Aorta (tissue), 5 donors: ENCODE measurements around the gene SUN5. TPM values are rescaled to one million over a fixed set of nuclear protein-coding genes. Genes with fewer than 3 reads are reported as not detected.

Source experiments
- ATAC-seq: fragments of 200-7000 bp; cut with Tn5 transposase; one replicate; pipeline ENCODE4 v1.9.1; 2022; ENCODE audit warnings: moderate library complexity; ENCODE audit not compliant: low FRiP score
- DNase-seq, 2 donors: peaks; one replicate each; pipeline ENCODE4 v3.0.0-alpha.2; 2020
- H3K27ac ChIP-seq, 2 donors: one replicate each; pipeline ENCODE4 v1.5.1; 2013; ENCODE audit warnings: low read length in 2 of 2, mild to moderate bottlenecking in 2 of 2, moderate library complexity in 2 of 2, control low read depth in 1 of 2, inconsistent platforms in 1 of 2, low read depth in 1 of 2
- H3K27me3 ChIP-seq, 2 donors: one replicate each; pipeline ENCODE4 v1.6.1; 2013; ENCODE audit warnings: control low read depth in 1 of 2, low read length in 1 of 2, mild to moderate bottlenecking in 1 of 2, moderate library complexity in 1 of 2; ENCODE audit not compliant: insufficient read depth in 2 of 2, control insufficient read depth in 1 of 2
- H3K36me3 ChIP-seq, 2 donors: one replicate each; pipeline ENCODE4 v1.6.1; 2013; ENCODE audit warnings: control low read depth in 1 of 2, low read length in 1 of 2, mild to moderate bottlenecking in 1 of 2; ENCODE audit not compliant: insufficient read depth in 2 of 2, control insufficient read depth in 1 of 2
- H3K4me1 ChIP-seq, 2 donors: one replicate each; pipeline ENCODE4 v1.6.1; 2013; ENCODE audit warnings: low read length in 2 of 2, control low read depth in 1 of 2, mild to moderate bottlenecking in 1 of 2, moderate library complexity in 1 of 2; ENCODE audit not compliant: insufficient read depth in 2 of 2, control insufficient read depth in 1 of 2
- H3K4me3 ChIP-seq, 2 donors: one replicate each; pipeline ENCODE4 v1.5.1; 2013; ENCODE audit warnings: low read length in 2 of 2, control low read depth in 1 of 2, mild to moderate bottlenecking in 1 of 2
- H3K9me3 ChIP-seq: one replicate; pipeline ENCODE4 v1.6.1; 2013; ENCODE audit warnings: mild to moderate bottlenecking, low read length; ENCODE audit not compliant: control insufficient read depth
- WGBS, 2 donors: extraction: QIAGEN DNeasy Blood & Tissue Kit; methylation state at CpG; one replicate each; pipeline ENCODE4 v1.1.7; 2013; 5-methylcytosine and 5-hydroxymethylcytosine counted together
- intact Hi-C, 2 donors: fragments of 100-400 bp; cut with DNase I; formaldehyde crosslinking; loops; one replicate each; pipeline versions ENCODE4 v1.14.2 to v1.15.0; 2022
- polyA plus RNA-seq, 2 donors: library from polyadenylated mRNA; stranded (reverse); fragments of 200-250 nt; gene quantifications; one replicate each; pipeline ENCODE4 v1.2.3, GENCODE V29; 2013
- total RNA-seq, 2 donors: library from RNA; stranded (reverse); fragmentation: NEBNext Ultra II Directional; extraction: Animal tissue kit (Norgen Biotek cat#: 25700); gene quantifications; one replicate each; pipeline ENCODE4 v1.2.1, GENCODE V29; 2021
- donor health status: healthy with polysubstance abuse.
- donor health status: Bipolar disorder and iron deficiency.
- donor health status: DM: no; HTN: no; CAD: no.
- donor health status: DM: no; HTN: no; CAD: no.
- donor health status: DM: yes; HTN: yes; CAD: no.

The SUN5 gene
- total and polyA plus RNA-seq, 4 donors, result not detected

DNA sequence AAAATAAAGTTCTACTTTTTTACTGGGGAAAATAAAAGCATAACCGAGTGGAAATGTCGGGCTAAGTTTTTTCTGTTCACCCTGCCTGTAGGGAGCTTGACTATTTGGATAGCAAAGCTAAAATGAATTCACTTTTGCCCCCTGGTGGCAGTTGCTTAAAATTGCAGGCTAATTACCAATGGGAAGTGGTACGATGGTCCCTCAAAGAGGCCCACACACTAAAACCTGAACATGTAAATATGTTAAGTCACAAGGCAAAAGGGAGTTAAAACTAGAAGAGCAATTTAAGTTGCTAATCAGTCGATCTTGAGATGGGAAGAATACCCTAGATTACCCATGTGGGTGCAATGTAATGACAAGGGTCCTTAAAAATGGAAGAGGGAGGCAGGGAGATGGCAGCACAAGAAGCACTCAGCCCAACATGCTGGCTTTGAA lies 916 bp upstream of the SUN5 start:
- H3K36me3 ChIP-seq, result no peaks in the 10 kb centered on the region
- H3K27ac ChIP-seq, result no peak overlapping the region
- 53 to 62% methylated on average over 4 of the region's 4 CpGs for WGBS, 2 donors
- intact Hi-C loops, result no loop called here
- no peaks in the 10 kb centered on the region for H3K27me3 ChIP-seq
- no peaks in the 10 kb centered on the region for H3K4me1 ChIP-seq
- H3K4me3 ChIP-seq, result no peak overlapping the region
- H3K9me3 ChIP-seq, result no peaks in the 10 kb centered on the region
- ATAC-seq, result no peak
- DNase-seq, result no peak

DNA sequence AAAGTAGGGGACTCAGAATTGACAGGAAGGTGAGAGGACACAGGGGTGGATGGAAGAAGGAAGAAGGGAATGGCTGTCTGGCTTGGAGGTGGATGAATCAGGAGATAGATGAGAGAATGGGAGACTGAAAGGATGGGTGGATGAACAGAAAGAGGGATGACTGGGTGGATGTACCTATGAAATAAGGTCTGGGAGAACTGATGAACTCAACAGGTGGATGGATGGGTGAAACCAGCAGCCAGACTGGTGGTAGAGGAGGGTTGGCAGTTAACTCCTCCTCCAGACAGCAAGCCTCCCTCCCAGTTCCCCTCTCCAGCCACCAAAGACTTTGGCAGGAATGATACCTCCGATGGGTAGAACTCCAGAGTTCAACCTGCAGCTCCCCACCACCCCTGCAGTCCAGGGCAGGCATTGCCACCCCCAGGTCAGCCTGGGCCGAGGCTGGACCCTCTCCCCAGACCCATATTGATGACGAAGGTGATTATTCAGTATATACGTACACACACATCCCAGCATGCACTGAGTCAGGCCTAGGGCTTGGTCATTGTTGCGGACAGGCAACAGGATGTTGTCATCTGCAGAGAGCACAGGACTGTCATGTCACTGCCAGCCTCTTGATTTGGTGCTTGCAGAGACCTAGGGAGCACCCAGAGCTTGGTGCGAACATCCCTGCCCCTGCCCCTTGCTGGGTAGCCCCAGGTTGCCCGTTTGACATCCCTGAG lies 2.0 kb downstream of the SUN5 start:
- no peaks in the 10 kb centered on the region for H3K27me3 ChIP-seq
- DNase-seq (peak in 1 of 2 donors; percentile 14), ATAC-seq (no peak)
- no peaks in the 10 kb centered on the region for H3K9me3 ChIP-seq
- H3K36me3 ChIP-seq, result no peaks in the 10 kb centered on the region
- H3K4me1 ChIP-seq, result no peaks in the 10 kb centered on the region
- intact Hi-C loops, result no loop called here
- no peak overlapping the region for H3K4me3 ChIP-seq
- WGBS, 2 donors, result 81 to 85% methylated on average over 7 of the region's 7 CpGs
- no peak overlapping the region for H3K27ac ChIP-seq

DNA sequence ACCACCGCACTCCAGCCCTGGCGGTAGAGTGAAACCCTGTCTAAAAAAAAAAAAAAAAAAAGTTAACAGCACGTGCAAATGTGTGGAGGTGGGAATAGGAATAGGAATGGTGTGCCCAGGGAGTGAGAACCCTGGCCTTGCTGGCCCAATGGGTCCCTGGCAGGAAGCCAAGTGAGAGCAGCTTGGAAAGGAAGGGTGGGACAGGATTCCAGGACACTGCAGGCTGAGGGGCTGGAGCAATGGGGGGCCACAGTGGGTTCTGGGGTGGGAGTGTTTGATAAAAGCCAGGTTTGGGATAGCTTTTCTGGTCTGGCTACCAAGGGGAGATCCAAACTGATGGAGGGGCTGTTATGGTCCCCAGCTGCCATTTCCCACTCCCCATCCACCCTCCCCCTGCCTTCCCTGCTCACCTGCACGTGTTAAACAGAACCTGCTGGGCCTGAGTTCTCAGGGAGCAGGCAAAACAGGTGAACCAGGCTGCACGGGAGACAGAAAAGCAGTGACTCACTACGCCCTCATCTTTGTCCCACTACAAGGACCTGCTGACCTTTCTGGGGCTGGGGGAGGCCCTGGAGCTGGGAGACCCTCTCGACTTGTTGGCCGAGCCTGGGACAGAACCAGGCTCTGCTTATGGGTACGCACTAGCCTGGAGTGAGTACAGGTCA lies 3.3 kb downstream of the SUN5 start:
- Histone ChIP-seq H3K27me3 (no peaks in the 10 kb centered on the region), H3K36me3 (no peaks in the 10 kb centered on the region), H3K4me1 (no peaks in the 10 kb centered on the region), H3K9me3 (peaks cover 1% of the 10 kb centered on the region), H3K4me3 (no peak overlapping the region), H3K27ac (no peak overlapping the region)
- peak in 1 of 2 donors; percentile 35 for DNase-seq
- 58 to 63% methylated on average over 9 of the region's 9 CpGs for WGBS, 2 donors
- no peak for ATAC-seq
- intact Hi-C loops, result no loop called here

DNA sequence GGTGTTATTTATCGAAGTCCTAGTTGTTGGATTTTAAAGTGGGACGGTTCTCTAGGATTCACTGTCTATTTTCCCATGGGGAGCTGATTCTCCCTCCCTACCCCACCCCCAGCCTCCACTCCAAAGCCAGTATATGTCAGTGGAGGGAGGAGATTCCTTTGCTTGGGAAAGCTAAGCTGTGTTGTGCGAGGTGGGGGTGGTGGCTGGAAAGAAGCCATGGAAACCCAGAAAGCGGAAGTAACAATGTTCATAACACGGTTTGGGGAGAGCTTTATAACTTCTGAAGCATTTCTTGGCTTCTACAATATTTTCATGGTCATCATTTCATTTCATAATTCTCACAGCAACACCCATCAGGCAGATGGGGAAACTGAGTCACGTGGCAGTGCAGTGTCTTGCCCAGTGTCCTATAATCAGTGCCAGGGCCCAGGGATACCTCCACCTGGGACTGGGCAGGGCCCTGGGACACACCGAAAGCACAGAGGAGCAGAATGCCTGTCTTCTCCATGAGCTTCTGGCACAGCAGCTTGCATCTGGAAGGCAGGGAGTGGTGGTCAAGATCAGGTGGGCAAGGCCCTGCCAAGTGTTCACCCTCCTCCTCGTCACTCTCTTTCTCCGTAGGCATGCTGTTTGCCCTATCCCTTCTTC lies 4.5 kb downstream of the SUN5 start:
- no peaks in the 10 kb centered on the region for H3K27me3 ChIP-seq
- DNase-seq (no peak), ATAC-seq (no peak)
- H3K4me3 ChIP-seq, result no peak overlapping the region
- intact Hi-C loops, result no loop called here
- no peak overlapping the region for H3K27ac ChIP-seq
- no peaks in the 10 kb centered on the region for H3K4me1 ChIP-seq
- H3K36me3 ChIP-seq, result no peaks in the 10 kb centered on the region
- peaks cover 4% of the 10 kb centered on the region for H3K9me3 ChIP-seq
- 59 to 68% methylated on average over 9 of the region's 9 CpGs for WGBS, 2 donors

DNA sequence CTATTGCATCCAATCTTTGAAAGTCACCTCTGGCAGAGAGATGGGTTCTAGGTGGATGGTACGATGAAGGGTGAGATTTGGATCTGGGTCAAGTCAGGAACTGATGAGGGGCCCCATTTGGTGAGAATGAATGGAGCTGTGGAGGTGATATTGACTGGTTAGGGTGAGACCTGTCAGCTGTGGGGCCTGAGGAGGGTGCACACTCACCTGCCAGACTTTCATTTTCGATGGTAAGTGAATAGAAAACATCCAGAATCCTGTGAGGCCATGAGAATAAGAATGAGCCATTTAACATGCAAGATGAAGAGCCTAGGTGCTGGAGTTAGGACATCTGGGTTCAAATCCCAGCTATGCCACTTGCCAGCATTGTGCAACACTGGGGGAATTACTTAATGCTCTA lies 6.8 kb downstream of the SUN5 start:
- no peaks in the 10 kb centered on the region for H3K36me3 ChIP-seq
- intact Hi-C loops, result no loop called here
- H3K27me3 ChIP-seq, result no peaks in the 10 kb centered on the region
- H3K4me3 ChIP-seq, result no peak overlapping the region
- peaks cover 4% of the 10 kb centered on the region for H3K9me3 ChIP-seq
- no peaks in the 10 kb centered on the region for H3K4me1 ChIP-seq
- ATAC-seq, result no peak
- DNase-seq, result peak in 1 of 2 donors; percentile 24
- no peak overlapping the region for H3K27ac ChIP-seq
- WGBS, 2 donors, result 72 to 79% methylated on average over 2 of the region's 2 CpGs

DNA sequence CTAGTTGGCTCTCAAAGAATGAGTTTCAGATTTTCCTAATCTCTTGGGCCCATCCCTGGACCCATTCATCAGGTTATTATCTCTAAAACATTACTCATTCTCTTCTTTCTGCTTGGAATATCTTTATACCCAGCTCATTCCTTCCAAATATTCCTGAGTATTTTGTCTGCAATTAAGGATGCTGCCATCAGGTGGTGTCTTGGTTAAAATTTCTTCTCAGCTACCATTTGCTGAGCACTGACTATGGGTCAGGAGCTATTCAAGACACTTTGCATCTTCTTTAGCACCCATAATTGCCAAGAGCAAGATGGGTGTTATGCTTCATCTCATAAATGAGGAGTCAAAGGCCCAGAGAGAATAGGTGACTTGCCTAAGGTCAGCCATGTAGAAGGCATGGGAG lies 8.4 kb downstream of the SUN5 start:
- H3K27me3 ChIP-seq, result no peaks in the 10 kb centered on the region
- ATAC-seq (no peak), DNase-seq (no peak)
- H3K36me3 ChIP-seq, result no peaks in the 10 kb centered on the region
- no peaks in the 10 kb centered on the region for H3K4me1 ChIP-seq
- no peak overlapping the region for H3K4me3 ChIP-seq
- intact Hi-C loops, result no loop called here
- H3K27ac ChIP-seq, result no peak overlapping the region
- H3K9me3 ChIP-seq, result peaks cover 4% of the 10 kb centered on the region

DNA sequence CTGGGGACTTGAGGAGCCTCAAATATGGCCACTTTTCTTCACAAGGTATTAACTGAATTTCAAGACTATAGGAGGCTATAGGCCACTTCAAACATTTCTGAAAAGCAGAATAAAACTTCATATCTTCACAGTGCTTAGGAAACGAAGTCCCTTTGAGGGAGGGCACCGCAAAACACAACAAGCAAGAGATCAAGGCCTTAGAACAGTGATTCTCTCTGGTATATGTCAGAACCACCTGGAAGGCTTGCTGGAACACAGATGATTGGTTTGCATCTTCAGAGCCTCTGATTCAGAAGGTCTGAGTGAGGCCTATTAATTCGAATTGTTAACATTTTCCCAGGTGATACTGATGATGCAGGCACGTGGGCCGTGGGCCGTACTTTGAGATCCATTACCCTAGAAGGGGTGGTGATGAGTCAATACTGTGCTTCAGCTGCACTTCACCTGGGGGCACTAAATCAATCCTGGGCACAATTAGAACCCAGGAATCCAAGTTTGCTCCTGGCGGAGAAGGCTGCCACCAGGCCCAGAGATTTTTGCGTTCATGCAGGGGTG lies 10.7 kb downstream of the SUN5 start:
- Histone ChIP-seq H3K27me3 (no peaks in the 10 kb centered on the region), H3K9me3 (peaks cover 5% of the 10 kb centered on the region), H3K4me1 (no peaks in the 10 kb centered on the region), H3K27ac (no peak overlapping the region), H3K36me3 (no peaks in the 10 kb centered on the region), H3K4me3 (no peak overlapping the region)
- intact Hi-C loops, result no loop called here
- 78 to 82% methylated on average over 8 of the region's 8 CpGs for WGBS, 2 donors
- ATAC-seq (no peak), DNase-seq (peak in 1 of 2 donors; percentile 34)

DNA sequence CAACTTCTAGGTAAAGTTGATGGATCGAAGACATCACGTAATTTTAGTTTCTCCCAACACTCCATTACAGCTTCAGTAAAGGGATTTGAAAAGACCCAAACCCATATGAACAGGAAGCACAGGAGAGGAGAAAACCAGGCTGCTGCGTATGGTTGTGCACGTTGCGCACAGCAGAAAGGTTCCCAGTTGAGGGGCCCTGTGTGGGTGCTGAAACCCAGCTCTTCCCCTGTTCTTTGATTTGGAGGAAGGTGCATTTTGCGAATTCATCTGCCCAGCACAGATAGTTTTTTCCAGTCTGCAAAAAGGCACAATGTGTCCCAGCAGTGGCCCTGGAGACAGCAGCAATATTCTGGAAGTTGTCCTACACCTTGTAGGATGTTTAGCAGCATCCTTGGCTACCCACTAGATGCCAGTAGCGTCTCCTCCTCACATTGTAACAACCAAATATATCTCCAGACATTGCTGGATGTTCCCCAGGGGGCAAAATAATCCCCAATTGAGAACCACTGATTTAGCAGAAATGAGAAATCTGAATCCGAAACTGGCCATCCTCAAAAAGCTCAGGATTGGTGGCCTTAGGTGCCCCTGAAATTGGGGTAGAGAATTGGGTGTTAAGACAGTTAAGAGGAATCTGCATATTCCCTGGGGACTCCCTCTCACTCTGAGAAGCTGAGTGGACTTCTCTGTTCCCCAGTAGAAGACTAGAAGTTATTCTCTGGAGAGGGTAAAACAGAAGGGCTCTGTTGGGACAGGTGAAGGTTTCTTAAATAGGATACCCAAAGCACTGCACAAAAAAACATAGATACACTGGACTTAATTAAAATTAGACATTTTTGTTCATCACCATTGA lies 12.2 kb downstream of the SUN5 start:
- H3K27me3 ChIP-seq, result no peaks in the 10 kb centered on the region
- no peak for ATAC-seq
- no peak overlapping the region for H3K4me3 ChIP-seq
- no peaks in the 10 kb centered on the region for H3K4me1 ChIP-seq
- WGBS, 2 donors, result 69 to 79% methylated on average over 8 of the region's 8 CpGs
- H3K27ac ChIP-seq, result no peak overlapping the region
- intact Hi-C loops, result no loop called here
- no peak for DNase-seq
- no peaks in the 10 kb centered on the region for H3K36me3 ChIP-seq
- peaks cover 5% of the 10 kb centered on the region for H3K9me3 ChIP-seq
